HEK293 (cell line): Measurements from ENCODE around the gene STN1.

Experiments used
- HOXA7 ChIP-seq: sonication (generic); formaldehyde crosslinking; IDR thresholded peaks from 2 replicates; pipeline ENCODE4 v1.8.1; 2022; ENCODE audit warnings: missing genetic modification reagents, borderline replicate concordance
- ZIC2 ChIP-seq: fragments of 450-650 bp; formaldehyde crosslinking; IDR thresholded peaks from 2 replicates; pipeline ENCODE4 v1.5.1; 2016; ENCODE audit warnings: missing biosample characterization, missing genetic modification characterization
- ZNF350 ChIP-seq: fragments of 450-650 bp; formaldehyde crosslinking; IDR thresholded peaks from 2 replicates; pipeline ENCODE4 v1.5.0; 2017; ENCODE audit warnings: missing biosample characterization, mild to moderate bottlenecking, missing genetic modification characterization
- ZNF366 ChIP-seq: fragments of 450-650 bp; formaldehyde crosslinking; conservative IDR thresholded peaks from 2 replicates; pipeline ENCODE4 v1.5.1; 2016; ENCODE audit warnings: missing biosample characterization, missing genetic modification characterization
- ZNF416 ChIP-seq: fragments of 450-650 bp; formaldehyde crosslinking; IDR thresholded peaks from 2 replicates; pipeline ENCODE4 v1.5.1; 2016; ENCODE audit warnings: missing biosample characterization, missing genetic modification characterization
- ZNF624 ChIP-seq: fragments of 450-650 bp; formaldehyde crosslinking; IDR thresholded peaks from 2 replicates; pipeline ENCODE4 v1.5.1; 2017; ENCODE audit warnings: missing biosample characterization, missing genetic modification characterization
- ZNF670 ChIP-seq: fragments of 450-650 bp; formaldehyde crosslinking; IDR thresholded peaks from 2 replicates; pipeline ENCODE4 v1.5.1; 2016; ENCODE audit warnings: missing biosample characterization, missing genetic modification characterization, low read depth
- ZNF701 ChIP-seq: fragments of 450-650 bp; formaldehyde crosslinking; IDR thresholded peaks from 2 replicates; pipeline ENCODE4 v1.5.1; 2016; ENCODE audit warnings: missing biosample characterization, missing genetic modification characterization
- ZSCAN16 ChIP-seq: fragments of 450-650 bp; formaldehyde crosslinking; IDR thresholded peaks from 2 replicates; pipeline ENCODE4 v1.5.1; 2016; ENCODE audit warnings: missing biosample characterization, missing genetic modification characterization
- ZXDB ChIP-seq: fragments of 450-650 bp; formaldehyde crosslinking; IDR thresholded peaks from 2 replicates; pipeline ENCODE4 v1.5.1; 2016; ENCODE audit warnings: missing biosample characterization, missing genetic modification characterization
- TF ChIP-seq, protein P1 (sequence below): IDR thresholded peaks from 2 replicates; pipeline ENCODE4 v1.6.1; 2011; ENCODE audit warnings: mild to moderate bottlenecking, low read depth, low read length, borderline replicate concordance
- TF ChIP-seq, protein P2 (sequence below): fragments of 450-650 bp; formaldehyde crosslinking; IDR thresholded peaks from 2 replicates; pipeline ENCODE4 v1.5.1; 2016; ENCODE audit warnings: missing biosample characterization, missing genetic modification characterization
- TF ChIP-seq, protein P3 (sequence below): fragments of 450-650 bp; formaldehyde crosslinking; IDR thresholded peaks from 2 replicates; pipeline ENCODE4 v1.5.1; 2016; ENCODE audit warnings: missing biosample characterization, missing genetic modification characterization
- TF ChIP-seq, protein P4 (sequence below): fragments of 450-650 bp; formaldehyde crosslinking; IDR thresholded peaks from 2 replicates; pipeline ENCODE4 v1.5.1; 2016; ENCODE audit warnings: missing biosample characterization, missing genetic modification characterization
- TF ChIP-seq, protein P5 (sequence below): fragments of 450-650 bp; formaldehyde crosslinking; IDR thresholded peaks from 2 replicates; pipeline ENCODE4 v1.5.1; 2016; ENCODE audit warnings: missing biosample characterization, missing genetic modification characterization
- TF ChIP-seq, protein P6 (sequence below): fragments of 450-650 bp; formaldehyde crosslinking; IDR thresholded peaks from 2 replicates; pipeline ENCODE4 v1.5.1; 2016; ENCODE audit warnings: missing biosample characterization, missing genetic modification characterization
- TF ChIP-seq, protein P7 (sequence below): sonication (generic); formaldehyde crosslinking; IDR thresholded peaks from 2 replicates; pipeline ENCODE4 v1.8.1; 2022; ENCODE audit warnings: mild to moderate bottlenecking, moderate library complexity, missing genetic modification reagents

Gene STN1

DNA sequence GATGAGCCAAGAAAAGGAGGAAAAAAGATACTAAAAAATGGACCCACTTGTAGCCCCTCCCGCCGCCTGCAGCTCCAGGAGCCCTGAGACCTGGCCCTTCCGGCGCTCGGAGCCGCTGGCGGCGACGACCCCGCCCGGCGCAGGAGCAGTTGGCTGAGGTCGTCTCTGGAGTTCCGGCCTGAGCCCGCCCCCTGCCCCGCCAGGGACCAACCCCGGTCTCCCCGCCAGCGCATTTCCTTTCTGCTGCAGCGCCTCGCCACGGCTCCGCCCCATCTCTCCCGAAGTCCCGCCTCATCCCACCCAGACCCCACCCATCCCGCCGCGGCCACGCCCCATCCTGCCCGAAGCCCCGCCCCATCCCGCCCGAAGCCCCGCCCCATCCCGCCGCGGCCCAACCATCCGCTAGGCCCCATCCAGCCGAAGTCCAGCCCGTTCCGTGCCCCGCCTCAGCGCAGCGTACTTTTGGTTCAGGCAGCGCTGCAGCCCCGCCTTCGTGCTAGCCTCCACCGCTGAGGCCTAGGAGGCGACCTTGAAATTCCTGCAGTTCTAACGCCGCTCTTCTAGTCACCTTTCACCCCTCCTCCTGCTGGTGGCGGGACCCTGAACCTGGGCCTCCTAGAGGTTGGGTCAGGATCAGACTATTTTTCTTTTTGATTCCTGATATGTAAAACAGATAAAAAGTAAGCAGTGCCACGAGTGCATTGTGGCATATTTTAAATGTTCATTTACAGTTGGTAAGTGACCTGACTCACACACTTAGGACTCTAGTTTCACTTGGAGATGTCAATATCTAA lies at the start of gene STN1 (continued):
- TF ChIP-seq, protein P1, sequence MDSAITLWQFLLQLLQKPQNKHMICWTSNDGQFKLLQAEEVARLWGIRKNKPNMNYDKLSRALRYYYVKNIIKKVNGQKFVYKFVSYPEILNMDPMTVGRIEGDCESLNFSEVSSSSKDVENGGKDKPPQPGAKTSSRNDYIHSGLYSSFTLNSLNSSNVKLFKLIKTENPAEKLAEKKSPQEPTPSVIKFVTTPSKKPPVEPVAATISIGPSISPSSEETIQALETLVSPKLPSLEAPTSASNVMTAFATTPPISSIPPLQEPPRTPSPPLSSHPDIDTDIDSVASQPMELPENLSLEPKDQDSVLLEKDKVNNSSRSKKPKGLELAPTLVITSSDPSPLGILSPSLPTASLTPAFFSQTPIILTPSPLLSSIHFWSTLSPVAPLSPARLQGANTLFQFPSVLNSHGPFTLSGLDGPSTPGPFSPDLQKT: no peak
- TF ChIP-seq ZNF350 (tag by site-specific recombination): no peak
- TF ChIP-seq ZNF624 (tag by site-specific recombination): no peak
- no peak for TF ChIP-seq HOXA7 (CRISPR knock-in tag)
- TF ChIP-seq, protein P2, sequence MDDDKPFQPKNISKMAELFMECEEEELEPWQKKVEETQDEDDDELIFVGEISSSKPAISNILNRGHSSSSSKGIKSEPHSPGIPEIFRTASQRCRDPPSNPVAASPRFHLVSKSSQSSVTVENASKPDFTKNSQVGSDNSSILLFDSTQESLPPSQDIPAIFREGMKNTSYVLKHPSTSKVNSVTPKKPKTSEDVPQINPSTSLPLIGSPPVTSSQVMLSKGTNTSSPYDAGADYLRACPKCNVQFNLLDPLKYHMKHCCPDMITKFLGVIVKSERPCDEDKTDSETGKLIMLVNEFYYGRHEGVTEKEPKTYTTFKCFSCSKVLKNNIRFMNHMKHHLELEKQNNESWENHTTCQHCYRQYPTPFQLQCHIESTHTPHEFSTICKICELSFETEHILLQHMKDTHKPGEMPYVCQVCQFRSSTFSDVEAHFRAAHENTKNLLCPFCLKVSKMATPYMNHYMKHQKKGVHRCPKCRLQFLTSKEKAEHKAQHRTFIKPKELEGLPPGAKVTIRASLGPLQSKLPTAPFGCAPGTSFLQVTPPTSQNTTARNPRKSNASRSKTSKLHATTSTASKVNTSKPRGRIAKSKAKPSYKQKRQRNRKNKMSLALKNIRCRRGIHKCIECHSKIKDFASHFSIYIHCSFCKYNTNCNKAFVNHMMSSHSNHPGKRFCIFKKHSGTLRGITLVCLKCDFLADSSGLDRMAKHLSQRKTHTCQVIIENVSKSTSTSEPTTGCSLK (tag by site-specific recombination): no peak
- no peak for TF ChIP-seq ZNF701 (tag by site-specific recombination)
- TF ChIP-seq, protein P3, sequence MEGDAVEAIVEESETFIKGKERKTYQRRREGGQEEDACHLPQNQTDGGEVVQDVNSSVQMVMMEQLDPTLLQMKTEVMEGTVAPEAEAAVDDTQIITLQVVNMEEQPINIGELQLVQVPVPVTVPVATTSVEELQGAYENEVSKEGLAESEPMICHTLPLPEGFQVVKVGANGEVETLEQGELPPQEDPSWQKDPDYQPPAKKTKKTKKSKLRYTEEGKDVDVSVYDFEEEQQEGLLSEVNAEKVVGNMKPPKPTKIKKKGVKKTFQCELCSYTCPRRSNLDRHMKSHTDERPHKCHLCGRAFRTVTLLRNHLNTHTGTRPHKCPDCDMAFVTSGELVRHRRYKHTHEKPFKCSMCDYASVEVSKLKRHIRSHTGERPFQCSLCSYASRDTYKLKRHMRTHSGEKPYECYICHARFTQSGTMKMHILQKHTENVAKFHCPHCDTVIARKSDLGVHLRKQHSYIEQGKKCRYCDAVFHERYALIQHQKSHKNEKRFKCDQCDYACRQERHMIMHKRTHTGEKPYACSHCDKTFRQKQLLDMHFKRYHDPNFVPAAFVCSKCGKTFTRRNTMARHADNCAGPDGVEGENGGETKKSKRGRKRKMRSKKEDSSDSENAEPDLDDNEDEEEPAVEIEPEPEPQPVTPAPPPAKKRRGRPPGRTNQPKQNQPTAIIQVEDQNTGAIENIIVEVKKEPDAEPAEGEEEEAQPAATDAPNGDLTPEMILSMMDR (tag by site-specific recombination): peak; percentile 86
- TF ChIP-seq, protein P4, sequence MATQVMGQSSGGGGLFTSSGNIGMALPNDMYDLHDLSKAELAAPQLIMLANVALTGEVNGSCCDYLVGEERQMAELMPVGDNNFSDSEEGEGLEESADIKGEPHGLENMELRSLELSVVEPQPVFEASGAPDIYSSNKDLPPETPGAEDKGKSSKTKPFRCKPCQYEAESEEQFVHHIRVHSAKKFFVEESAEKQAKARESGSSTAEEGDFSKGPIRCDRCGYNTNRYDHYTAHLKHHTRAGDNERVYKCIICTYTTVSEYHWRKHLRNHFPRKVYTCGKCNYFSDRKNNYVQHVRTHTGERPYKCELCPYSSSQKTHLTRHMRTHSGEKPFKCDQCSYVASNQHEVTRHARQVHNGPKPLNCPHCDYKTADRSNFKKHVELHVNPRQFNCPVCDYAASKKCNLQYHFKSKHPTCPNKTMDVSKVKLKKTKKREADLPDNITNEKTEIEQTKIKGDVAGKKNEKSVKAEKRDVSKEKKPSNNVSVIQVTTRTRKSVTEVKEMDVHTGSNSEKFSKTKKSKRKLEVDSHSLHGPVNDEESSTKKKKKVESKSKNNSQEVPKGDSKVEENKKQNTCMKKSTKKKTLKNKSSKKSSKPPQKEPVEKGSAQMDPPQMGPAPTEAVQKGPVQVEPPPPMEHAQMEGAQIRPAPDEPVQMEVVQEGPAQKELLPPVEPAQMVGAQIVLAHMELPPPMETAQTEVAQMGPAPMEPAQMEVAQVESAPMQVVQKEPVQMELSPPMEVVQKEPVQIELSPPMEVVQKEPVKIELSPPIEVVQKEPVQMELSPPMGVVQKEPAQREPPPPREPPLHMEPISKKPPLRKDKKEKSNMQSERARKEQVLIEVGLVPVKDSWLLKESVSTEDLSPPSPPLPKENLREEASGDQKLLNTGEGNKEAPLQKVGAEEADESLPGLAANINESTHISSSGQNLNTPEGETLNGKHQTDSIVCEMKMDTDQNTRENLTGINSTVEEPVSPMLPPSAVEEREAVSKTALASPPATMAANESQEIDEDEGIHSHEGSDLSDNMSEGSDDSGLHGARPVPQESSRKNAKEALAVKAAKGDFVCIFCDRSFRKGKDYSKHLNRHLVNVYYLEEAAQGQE: no peak
- no peak for TF ChIP-seq ZIC2 (tag by site-specific recombination)
- peak; percentile 30 for TF ChIP-seq ZXDB (tag by site-specific recombination)
- no peak for TF ChIP-seq ZNF670 (tag by site-specific recombination)
- TF ChIP-seq, protein P5, sequence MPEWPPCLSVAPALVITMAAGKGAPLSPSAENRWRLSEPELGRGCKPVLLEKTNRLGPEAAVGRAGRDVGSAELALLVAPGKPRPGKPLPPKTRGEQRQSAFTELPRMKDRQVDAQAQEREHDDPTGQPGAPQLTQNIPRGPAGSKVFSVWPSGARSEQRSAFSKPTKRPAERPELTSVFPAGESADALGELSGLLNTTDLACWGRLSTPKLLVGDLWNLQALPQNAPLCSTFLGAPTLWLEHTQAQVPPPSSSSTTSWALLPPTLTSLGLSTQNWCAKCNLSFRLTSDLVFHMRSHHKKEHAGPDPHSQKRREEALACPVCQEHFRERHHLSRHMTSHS: no peak
- TF ChIP-seq ZNF366 (tag by site-specific recombination): 0 out of 2 replicates have a peak, but pooled peaks have one; percentile 0
- TF ChIP-seq, protein P6, sequence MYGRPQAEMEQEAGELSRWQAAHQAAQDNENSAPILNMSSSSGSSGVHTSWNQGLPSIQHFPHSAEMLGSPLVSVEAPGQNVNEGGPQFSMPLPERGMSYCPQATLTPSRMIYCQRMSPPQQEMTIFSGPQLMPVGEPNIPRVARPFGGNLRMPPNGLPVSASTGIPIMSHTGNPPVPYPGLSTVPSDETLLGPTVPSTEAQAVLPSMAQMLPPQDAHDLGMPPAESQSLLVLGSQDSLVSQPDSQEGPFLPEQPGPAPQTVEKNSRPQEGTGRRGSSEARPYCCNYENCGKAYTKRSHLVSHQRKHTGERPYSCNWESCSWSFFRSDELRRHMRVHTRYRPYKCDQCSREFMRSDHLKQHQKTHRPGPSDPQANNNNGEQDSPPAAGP (tag by site-specific recombination): no peak
- no peak for TF ChIP-seq ZSCAN16
- TF ChIP-seq, protein P7, sequence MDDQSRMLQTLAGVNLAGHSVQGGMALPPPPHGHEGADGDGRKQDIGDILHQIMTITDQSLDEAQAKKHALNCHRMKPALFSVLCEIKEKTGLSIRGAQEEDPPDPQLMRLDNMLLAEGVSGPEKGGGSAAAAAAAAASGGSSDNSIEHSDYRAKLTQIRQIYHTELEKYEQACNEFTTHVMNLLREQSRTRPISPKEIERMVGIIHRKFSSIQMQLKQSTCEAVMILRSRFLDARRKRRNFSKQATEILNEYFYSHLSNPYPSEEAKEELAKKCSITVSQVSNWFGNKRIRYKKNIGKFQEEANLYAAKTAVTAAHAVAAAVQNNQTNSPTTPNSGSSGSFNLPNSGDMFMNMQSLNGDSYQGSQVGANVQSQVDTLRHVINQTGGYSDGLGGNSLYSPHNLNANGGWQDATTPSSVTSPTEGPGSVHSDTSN (CRISPR knock-in tag): peak; percentile 45
- no peak for TF ChIP-seq ZNF416 (tag by site-specific recombination)
